ENCODE data around the gene DNAAF5.
A peak's percentile ranks its signal among the peaks of the same experiment; 100 is the strongest.

The DNAAF5 gene

DNA sequence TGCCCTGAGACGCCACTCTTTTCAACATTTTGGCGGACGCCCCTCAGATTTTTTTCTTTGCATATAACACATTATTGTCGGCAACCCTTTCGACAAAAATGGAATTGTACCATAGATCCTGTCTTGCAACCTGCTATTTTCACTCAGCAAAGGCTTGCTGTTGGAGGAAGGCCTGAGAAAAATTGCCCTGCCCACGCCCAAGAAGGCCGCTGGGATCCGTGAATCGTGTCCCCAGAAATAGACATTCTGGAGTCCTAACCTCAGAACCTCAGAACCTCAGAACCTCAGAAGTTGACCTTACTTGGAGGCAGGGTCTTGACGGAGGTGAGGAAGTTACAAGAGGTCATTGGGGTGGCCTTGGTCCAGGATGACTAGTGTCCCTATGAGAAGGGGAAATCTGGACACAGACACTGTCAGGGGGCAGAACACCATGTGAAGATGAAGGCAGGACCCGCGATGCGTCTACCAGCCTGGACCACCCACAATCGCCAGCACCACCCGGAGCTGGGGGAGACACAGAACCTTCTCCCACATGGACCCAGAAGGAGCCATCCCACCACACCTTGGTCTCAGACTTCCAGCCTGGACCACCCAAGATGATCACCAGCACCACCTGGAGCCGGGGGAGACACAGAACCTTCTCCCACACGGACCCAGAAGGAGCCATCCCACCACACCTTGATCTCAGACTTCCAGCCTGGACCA lies 19.1 kb upstream of the DNAAF5 start:
- no peak for DNase-seq

DNA sequence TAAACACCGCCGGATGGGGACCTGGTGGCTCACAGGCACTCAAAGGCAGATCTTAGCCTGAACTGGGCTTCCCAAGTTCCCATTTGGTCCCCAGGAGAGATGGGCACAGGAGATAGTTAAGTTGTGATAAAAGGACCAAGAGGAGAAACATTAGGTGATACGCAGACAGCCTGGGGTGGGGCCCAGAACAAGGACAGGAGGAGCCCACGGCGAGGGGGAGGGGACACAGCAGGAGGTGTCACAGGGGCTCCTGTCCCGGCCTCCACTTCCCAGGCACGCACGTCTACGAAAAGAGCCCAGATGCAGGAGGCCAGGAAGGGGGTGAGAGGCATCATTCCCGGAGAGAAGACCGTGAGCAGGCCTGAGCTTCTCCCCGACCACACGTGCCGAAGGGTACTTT lies 16.3 kb upstream of the DNAAF5 start:
- no peak for DNase-seq

DNA sequence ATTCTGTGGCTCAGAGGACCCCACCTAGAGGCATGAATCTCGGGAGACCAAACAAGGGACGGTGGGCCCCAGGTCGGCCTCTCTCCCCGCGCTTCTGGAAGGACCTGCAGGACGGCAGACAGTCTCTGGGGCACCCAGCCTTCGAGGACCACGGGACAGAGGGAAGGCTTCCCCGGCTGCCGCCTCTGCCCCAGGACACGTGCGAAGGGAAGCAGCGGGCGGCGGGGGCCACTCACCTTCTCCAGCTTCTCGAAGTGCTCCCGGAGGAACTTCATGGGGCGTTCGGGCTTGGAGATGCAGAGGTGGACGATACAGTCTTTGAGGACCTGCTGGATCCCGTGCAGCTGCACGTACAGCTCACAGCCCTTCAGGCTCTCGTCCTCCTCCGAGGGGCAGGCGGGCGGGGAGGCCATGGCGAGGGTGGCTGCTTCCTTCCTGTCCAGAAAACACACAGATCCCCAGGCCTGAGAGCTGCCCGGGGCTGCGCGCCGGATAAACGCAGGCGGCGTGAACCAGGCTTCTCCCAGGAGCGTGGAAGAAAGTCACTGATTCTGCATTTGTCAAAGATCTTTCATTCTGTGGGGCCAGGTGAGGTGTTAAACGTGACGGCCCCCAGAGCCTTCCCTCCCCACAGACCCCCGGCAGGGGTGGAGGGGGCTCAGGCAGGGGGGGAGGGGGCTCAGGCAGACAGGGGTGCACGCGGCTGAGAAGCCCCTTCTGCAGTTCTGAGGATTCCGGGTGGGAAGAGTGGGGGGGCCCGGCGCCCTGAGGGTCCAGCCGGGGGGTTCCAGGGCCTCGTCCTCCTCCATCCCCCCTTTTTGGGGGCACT lies 15.2 kb upstream of the DNAAF5 start:
- peak; percentile 66 for DNase-seq

DNA sequence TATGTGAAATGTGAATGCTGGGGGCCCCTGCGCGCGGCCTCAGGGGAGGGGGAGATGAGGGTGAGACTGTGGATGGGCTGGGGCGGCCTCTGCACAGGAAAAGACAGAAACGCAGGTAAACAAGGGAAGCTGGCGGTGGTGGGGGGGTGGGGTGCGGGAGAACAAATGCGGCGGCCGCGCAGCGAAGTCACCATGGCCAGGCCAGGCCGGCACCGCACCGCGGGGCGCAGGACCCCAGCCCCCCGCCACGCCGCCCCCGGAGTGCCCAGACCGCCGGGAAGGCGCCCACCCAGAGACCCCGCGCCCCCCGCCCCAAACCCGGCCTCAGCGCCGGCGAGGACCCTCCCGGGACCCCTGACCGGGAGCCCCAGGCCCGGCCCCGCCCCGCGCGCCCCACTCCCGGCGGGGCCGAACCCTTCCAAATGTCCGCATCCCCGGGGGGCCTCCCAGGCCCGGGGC lies 14.5 kb upstream of the DNAAF5 start:
- no peak for DNase-seq

DNA sequence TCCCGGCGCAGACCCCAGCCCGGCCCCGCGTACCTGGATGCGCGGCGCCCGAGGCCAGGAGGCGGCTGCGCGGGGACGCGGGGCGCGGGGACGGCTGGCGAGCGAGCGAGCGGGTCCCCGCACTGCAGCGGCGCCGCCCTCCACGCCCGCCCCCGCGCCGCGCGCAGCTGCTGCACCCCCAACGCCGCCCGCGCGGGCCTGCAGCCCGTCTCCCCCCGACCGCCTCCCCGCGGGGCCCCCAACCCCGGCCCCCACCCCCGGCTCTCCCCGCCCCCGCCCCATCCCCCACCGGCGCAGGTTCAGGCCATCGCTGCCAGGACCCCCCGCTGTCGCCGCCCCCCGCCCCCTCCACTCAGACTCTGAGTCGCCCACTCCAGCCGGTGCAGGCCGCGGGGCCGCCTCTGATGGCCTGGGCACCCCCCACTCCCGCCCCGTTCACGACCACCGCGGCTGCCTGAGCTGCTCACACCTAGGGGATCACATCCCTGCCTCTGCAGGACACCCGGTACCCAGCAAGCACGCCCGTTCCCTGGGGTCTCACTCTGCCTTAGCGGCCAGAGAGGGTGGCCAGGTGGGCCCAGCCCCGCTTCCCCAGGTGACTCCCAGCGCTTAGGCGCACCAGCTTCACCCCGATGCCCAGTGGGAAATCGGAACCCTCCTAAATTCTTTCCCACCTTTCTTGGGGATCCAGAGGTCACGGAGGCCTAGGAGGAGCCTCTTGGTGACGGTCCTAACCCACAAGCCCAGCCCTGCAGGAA lies 13.9 kb upstream of the DNAAF5 start:
- no peak for DNase-seq

DNA sequence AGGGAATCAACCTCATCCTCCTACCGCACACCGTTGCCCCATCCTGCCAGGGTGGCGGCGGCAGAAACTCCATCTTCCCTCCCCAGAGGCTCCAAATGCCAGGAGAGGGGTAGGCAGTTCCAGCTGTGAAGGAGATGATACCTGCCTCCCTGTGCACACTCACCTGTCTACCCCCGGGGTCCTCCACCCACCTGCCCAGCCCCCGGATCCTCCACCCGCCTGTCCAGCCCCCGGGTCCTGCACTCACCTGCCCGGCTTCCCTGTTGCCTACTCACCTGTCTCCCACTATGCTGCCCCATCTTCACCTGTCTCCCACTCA lies 13.4 kb upstream of the DNAAF5 start:
- no peak for DNase-seq

DNA sequence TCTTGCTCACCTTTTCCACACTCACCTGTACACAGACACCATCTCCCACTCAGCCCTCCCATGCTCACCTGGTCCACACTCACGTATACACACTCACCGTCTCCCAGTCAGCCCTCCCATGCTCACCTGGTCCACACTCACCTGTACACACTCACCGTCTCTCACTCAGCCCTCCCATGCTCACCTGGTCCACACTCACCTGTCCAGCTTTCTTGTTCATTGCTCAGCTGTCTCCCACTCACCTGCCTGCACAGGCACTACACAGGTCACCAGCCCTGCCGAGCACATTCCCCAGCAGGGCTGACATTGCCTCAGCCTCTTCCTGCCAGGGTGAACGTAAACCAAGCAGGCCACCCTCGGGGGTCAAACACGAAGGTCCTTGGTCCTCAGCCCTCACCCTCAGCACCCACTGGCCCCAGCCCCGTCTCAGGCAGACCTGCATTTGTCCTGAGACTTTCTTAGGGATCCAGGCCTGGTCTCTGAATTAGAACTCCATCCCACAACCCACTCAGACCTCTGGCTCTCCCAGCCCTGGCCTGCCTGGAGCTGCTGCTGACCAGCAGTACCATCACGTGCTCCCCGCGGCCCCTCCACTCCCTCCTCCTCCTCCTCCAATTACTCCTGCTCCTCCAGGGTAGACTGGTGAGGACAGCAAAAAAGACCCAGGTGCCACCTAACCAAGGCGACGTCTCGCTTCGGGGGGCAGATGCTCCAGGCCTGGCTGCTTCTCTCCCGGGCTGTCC lies 12.8 kb upstream of the DNAAF5 start:
- no peak for DNase-seq

DNA sequence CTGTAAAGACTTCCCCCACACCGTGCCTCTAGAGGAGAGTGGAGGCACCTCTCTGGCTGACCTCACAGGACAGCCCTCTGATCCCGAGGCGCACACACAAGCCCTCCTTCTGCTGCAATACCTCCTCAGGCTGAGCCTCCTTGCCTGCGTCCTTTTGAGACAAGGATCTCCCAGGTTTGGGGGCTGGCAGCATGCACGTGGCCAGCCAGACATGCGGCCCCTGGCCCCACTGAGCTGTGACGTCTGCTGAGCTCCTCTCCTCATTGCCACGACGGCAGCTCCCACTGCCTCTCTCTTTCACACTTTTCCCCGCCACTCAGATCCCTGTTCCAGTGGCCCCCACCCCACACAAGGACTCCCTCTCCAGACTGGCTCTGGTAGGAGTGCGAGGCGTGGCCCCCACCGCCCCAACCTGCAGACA lies 12.2 kb upstream of the DNAAF5 start:
- no peak for DNase-seq

DNA sequence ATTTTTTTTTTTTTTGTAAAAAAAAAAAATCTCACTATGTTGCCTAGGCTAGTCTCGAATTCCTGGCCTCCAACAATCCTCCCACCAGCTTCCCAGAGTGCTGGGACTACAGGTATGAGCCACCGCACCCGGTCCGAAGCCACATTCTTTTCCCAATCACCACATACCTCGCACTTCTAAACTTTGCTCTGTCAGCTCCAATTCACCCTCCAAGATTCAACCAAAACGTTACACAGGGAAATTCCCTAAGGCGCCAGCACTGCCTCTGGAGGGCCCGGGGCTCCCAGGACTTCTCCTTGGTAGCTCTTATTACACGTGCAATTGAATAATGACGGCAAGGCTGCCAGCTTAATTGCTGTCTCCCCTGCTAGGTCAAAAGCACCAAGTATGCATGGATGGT lies 10.3 kb upstream of the DNAAF5 start:
- no peak for DNase-seq

DNA sequence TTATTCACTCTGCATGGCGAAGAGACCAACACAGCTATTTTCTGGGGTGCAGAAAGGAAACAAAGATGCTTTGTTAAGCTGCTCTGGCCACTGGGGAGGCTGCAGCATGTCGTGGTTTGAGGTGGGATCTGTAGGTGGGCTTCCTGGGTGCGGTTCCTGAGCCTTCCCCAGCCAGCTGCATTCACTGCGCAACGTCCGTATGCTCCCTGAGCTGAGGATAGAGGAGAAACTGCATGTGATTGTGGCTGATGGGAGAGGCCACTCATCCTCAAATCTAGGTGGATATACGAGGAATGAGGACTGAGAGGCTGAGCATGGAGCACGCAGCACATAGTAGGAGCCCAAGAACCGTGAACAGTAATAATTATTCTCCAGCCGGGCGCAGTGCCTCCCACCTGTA lies 9.9 kb upstream of the DNAAF5 start:
- DNase-seq = no peak

DNA sequence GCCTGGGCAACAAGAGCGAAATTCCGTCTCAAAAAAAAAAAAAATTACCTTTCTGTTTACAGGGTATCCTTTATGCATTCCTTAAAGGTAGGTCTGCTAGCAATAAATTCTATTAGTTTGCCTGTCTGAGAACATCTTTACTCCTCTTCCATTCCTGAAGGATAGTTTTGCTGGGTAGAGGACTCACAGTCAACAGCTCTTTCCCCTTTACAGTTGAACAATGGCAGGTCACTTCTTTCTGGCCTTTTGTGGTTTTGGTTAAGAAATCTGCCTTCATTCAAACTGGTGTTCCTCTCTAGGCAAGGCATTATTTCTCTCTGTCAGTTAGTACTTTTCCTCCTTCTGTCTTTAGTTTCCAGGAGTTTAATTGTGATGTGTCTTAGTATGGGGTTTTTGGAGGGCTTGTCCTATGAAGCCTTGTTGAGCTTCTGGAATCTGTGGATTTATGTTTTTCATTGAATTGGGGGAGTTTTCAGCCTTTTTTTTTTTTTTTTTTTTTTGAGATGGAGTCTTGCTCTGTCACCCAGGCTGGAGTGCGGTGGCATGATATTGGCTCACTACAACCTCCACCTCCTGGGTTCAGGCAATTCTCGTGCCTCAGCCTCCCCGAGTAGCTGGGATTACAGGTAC lies 4.8 kb upstream of the DNAAF5 start:
- DNase-seq = no peak

DNA sequence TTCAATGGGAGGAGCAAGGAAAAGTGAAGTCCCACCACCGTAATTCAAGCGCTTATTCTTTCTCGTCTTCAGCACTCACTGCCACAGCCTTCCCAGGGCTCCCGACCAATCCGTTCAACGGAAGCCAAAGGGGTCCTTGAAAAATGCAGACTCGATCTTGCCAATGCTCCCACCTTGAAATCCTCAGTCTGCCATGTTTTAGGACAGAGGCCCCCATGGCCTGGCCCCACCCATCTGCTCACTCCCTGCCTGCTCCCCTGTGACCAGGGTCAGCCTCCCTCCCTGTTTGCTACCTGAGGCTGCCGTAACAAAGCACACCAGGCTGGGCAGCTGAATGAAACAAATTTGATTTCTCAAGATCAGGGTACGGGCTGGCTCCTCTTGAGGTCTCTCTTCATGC lies 3.0 kb upstream of the DNAAF5 start:
- DNase-seq = no peak

DNA sequence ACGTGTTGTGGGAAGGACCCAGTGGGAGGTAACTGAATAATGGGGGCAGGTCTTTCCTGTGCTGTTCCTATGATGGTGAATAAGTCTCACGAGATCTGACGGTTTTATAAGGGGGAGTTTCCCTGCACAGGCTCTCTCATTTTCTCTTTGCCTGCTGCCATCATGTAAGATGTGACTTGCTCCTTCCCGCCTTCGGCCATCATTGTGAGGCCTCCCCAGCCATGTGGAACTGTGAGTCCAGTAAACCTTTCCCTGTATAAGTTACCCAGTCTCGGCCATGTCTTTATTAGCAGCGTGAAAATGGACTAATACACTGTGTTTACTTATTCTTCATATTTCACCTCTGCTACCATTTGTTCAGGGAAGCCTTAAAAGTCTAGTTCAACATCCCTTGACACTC lies 2.2 kb upstream of the DNAAF5 start:
- DNase-seq = no peak

DNA sequence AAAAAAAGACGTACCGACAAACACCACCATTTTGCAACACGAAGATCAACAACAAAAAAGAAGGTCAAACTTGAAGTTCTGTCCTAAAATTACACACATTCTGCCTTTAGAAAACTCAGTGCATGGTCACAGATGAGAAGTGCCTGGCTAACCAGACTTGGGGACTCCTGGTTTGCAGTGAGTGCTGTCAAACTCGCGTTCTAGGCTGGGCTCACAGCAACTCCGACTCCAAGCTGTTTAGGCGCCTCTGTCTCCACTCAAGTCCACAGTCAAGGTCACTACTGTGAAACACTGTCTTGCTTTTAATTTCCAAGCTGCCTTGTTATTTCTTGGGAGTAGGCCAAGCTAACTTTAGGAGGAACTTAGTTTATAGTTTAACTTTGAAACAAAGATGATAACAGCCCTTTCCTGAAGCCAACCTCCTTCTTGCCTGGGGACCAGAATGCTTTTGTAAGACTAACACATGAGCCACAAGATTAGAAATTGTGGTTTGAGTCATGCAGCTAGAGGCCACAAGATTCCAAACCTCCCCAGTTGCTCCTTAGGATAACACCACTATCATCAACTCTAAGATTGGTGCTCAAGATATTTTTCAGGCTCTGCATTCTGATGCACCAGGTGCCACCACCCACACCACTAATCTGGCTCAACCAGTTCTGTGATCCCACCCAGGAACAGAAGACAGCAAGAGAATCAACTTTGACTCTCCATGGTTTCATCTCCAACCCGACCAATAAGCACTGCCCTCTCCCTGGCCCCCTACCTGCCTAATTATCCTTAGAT lies 1.1 kb upstream of the DNAAF5 start:
- DNase-seq = no peak

DNA sequence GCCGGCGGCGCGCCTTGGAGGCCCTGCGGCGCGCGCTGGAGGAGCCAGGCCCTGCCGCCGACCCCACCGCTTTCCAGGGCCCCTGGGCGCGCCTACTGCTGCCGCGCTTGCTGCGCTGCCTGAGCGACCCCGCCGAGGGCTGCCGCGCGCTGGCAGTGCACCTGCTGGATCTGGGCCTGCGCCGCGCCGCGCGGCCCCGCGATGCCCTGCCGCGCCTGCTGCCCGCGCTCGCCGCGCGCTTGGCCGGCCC lies 280 bp downstream of the DNAAF5 start:
- no peak for DNase-seq

DNA sequence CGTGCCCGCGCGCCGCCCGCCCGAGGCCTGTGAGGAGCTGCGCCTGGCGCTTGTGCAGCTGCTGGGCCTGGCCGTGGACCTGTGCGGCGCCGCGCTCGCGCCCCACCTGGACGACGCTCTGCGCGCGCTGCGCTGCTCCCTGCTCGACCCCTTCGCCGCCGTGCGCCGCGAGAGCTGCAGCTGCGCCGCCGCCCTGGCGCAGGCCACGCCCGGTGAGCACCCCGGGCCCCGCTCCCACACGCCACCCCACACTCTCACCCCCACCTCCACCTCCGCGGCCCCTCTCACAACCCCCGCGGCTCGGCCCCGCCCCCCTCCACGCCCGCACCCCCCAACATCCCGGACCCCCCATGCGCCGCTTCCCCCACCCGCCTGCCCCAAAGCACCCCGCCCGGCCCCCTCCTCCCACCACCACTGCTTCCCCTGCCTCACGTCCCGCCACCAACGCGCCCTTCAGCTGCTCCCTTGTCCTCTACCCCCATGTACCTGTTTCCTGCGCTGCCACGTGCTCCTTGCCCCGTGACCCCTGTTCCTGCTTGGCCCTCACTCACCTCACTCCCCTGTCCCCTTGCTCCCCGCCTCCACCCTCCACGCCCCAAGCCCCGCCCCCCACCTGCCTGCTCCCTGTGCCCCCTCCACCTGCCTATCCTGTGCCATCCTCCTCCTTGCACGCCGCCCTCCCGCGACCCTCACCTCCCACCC lies 756 bp downstream of the DNAAF5 start, which contains the start of gene PRKAR1B:
PRKAR1B (minus strand) TSS at position 178 of the 702 bp plus-strand sequence. CDS start 15,776 bp downstream, outside the sequence.
- no peak for DNase-seq

DNA sequence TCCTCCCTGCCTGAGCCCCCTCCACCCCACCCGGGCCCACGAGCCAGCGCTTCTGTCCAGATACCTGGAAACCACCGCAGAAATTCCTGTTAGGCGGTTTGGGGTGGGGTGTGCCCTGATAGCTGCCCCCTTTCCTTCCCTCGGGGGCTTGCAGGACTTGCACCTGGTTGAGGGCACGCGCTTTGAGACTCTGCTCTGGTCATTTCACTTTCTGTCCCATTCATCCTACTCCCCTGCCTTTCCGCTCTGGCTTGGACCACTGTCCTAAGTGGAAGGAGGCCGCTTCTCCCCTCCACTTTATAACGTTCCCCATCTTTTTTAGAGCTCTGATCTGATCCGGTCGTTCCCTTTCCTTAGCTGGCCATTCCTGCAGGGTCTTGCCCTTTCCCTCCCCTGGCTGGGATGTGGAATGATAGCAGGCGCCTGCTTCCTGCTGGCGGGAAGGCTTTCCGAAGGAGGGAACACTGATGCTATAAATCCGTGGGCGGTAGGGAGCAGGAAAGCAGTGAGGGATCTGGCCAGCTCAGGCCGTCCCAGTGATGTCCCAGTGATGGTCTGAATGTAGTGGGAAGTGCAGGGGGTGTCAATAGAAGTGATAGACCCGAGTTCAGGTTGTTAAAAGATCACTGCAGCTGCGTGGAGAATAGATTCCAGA lies 1.4 kb downstream of the DNAAF5 start:
- DNase-seq = no peak

DNA sequence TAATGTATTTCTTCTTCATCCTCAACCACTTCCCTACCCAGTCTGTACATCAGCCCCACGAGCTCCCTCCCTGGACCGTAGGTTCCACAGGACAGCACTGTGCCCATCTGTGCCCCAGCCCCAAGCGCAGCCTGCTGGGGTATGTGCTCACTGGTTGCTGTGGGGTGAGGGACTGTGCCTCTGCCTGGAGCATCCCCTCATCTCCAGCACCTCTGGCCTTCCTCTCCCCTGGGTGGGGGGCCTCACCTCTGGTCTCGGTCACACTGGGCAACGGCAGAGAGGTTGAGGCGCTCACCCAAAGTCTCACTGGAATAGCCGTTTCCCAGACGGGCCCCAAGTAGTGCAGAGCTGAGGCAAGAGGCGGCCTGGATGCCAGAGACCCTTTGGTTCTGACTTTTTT lies 2.1 kb downstream of the DNAAF5 start:
- no peak for DNase-seq

DNA sequence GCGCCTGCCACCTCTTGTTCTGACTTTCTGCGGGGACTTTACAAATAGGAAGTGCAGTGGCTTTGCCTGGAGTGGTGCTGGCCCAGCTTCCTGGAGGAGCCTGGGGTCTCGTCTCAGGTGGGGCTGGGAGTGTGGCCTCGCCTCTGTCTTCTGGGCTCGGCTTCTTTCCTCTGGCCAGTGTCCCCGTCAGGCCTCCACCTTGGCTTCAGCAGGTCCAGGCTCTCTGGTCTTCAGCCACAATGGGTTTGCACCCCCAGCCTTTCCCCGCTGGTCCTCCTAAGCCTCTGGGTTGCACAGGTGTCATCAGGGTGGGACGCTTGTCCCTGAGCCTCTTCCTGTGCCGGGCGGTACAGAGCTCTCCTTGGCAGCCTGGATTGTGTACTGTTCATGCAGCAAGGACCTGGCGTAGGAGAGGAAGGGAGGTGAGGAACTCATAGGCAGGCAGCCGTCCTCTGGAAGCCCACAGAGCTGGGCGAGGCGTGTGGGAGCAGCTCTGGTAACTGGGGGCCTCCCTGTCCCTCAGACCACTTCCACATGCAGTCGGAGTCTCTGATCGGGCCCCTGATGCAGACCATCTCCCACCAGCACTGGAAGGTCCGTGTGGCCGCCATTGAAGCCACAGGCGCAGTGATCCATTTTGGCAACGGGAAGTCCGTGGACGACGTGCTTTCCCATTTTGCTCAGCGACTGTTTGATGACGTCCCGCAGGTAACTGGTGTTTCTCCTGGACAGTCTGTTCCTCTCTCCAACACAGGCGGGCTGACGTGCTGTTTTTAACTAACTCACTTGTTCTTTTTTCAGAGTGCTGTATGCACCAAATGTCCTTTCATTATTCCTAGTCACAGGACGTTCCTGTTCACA lies 2.9 kb downstream of the DNAAF5 start:
- DNase-seq = no peak
